Lung (tissue), 16 donors: ENCODE data around the gene MRRF. TPM values are rescaled to one million over a fixed set of nuclear protein-coding genes. Genes with fewer than 3 reads are reported as not detected.
A peak's percentile ranks its signal among the peaks of the same experiment; 100 is the strongest.

Source experiments
- ATAC-seq: fragments of 200-7000 bp; cut with Tn5 transposase; one replicate; pipeline ENCODE4 v1.9.1; 2020; ENCODE audit warnings: moderate number of reproducible peaks; ENCODE audit not compliant: insufficient read depth, low FRiP score
- DNase-seq, 3 donors: peaks; one replicate each; pipeline ENCODE4 v3.0.0-alpha.2; 2013 to 2017
- H3K27ac ChIP-seq, 2 donors: one replicate each; pipeline ENCODE4 v1.5.1; 2013; ENCODE audit warnings: mild to moderate bottlenecking in 2 of 2, moderate library complexity in 2 of 2, control low read depth in 1 of 2, inconsistent platforms in 1 of 2, low read depth in 1 of 2, low read length in 1 of 2
- H3K27me3 ChIP-seq, 3 donors: one replicate each; pipeline ENCODE4 v1.5.1; 2013; ENCODE audit warnings: low read length in 2 of 3; ENCODE audit not compliant: control insufficient read depth in 3 of 3, insufficient read depth in 3 of 3
- H3K36me3 ChIP-seq, 4 donors: one replicate each; pipeline ENCODE4 v1.5.1; 2013; ENCODE audit warnings: low read length in 4 of 4, mild to moderate bottlenecking in 1 of 4, moderate library complexity in 1 of 4; ENCODE audit not compliant: control insufficient read depth in 4 of 4, insufficient read depth in 4 of 4
- H3K4me1 ChIP-seq, 5 donors: one replicate each; pipeline ENCODE4 v1.5.1; 2013; ENCODE audit warnings: low read length in 5 of 5, mild to moderate bottlenecking in 2 of 5, moderate library complexity in 1 of 5; ENCODE audit not compliant: control insufficient read depth in 5 of 5, insufficient read depth in 5 of 5
- H3K4me3 ChIP-seq: one replicate; pipeline ENCODE4 v1.5.1; 2013; ENCODE audit warnings: mild to moderate bottlenecking, control low read depth, moderate library complexity
- H3K9ac ChIP-seq, 2 donors: one replicate each; pipeline ENCODE4 v1.5.1; 2013; ENCODE audit warnings: low read length in 2 of 2, control low read depth in 1 of 2; ENCODE audit not compliant: insufficient read depth in 1 of 2
- H3K9me3 ChIP-seq, 4 donors: one replicate each; pipeline ENCODE4 v1.5.1; 2013; ENCODE audit warnings: low read length in 3 of 4, mild to moderate bottlenecking in 1 of 4, moderate library complexity in 1 of 4; ENCODE audit not compliant: control insufficient read depth in 4 of 4, insufficient read depth in 3 of 4
- WGBS, 2 donors: extraction: QIAGEN DNeasy Blood & Tissue Kit; methylation state at CpG; one replicate each; pipeline ENCODE4 v1.1.7; 2013; 5-methylcytosine and 5-hydroxymethylcytosine counted together
- long read RNA-seq, 5 donors: transcript quantifications; one replicate each; lab custom pipeline, GENCODE V29; 2026
- polyA plus RNA-seq, 2 donors: library from polyadenylated mRNA; stranded (reverse); fragments of 200-250 nt; gene quantifications; one replicate each; pipeline ENCODE4 v1.2.1, GENCODE V29; 2013
- total RNA-seq, 2 donors: library from RNA; depleted of rRNA in 1 of 2; stranded (reverse); fragments of >200 nt in 1 of 2; gene quantifications; one replicate each; pipeline ENCODE4 v1.2.1, GENCODE V29; 2014 to 2021
- TF ChIP-seq, protein P1 (sequence below): IDR thresholded peaks from 2 replicates; pipeline ENCODE4 v1.5.1; 2012; ENCODE audit warnings: mild to moderate bottlenecking; ENCODE audit errors: control extremely low read depth, extremely low read depth
- donor health status: control.
- donor health status: control.
- donor health status: Bipolar disorder and iron deficiency.
- donor health status: healthy.
- donor health status: DM: yes; HTN: yes; CAD: no.

Gene MRRF, protein sequence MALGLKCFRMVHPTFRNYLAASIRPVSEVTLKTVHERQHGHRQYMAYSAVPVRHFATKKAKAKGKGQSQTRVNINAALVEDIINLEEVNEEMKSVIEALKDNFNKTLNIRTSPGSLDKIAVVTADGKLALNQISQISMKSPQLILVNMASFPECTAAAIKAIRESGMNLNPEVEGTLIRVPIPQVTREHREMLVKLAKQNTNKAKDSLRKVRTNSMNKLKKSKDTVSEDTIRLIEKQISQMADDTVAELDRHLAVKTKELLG
- total RNA-seq = 10 to 100 TPM; 31.9 to 43.9 TPM
- polyA plus RNA-seq = 10 to 100 TPM; 22.3 to 30.4 TPM
- long read RNA-seq, donor 1, full-length matches to known transcripts = 2 of 2 reads
- long read RNA-seq, donor 1, partial matches to known transcripts = 0 of 2 reads
- long read RNA-seq, donor 1, other reads (novel, unspliced or antisense) = 0 of 2 reads
- long read RNA-seq, donor 2 = 0 reads
- long read RNA-seq, donor 3, full-length matches to known transcripts = 1 of 1 reads
- long read RNA-seq, donor 3, partial matches to known transcripts = 0 of 1 reads
- long read RNA-seq, donor 3, other reads (novel, unspliced or antisense) = 0 of 1 reads
- long read RNA-seq, donor 4, full-length matches to known transcripts = 1 of 1 reads
- long read RNA-seq, donor 4, partial matches to known transcripts = 0 of 1 reads
- long read RNA-seq, donor 4, other reads (novel, unspliced or antisense) = 0 of 1 reads
- long read RNA-seq, donor 5, full-length matches to known transcripts = 2 of 2 reads
- long read RNA-seq, donor 5, partial matches to known transcripts = 0 of 2 reads
- long read RNA-seq, donor 5, other reads (novel, unspliced or antisense) = 0 of 2 reads

DNA sequence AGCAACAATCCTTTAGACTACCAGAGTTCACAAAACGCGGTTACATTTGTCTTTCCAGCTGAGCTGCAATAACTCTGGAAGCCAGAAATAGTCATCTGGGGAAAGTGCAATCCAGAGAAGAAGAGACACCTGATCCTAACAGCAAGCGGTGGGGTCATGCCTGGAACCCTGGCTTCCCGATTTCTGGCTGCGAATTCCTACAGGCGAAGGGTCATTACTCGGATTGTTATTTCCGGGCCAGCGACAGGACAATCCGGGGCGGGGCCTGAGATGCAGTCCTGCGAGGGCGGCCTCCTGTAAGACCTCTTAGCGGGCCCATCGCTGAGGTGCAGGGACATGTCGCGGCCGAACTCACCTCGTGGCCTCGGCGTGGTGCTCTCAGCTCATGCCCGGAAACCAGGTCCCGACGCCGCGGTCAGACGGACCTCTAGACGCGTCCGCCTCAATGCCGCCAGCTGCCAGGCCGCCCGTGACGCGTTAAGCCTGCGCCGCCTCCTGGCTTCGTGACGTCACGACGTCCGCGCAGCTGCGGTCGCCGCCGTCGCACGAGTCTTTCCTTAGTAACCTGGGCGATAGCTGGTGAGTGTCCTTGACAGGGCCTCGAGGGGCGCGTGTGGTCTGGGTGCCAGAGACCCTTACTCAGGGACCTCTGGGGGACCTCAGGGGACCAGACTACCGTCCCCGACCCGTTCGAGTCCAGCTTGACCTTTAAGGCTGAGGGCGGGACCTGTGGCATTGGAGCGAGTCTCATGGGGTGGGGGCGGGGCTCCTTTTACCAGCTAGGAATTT lies at the start of gene MRRF, which contains the start of gene RBM18:
MRRF (plus strand) TSS at position 523 of the 789 bp plus-strand sequence. CDS start 6,010 bp downstream, outside the sequence.
RBM18 (minus strand) TSS at position 481 of the 789 bp plus-strand sequence. CDS start 3,348 bp downstream, outside the sequence.
- ATAC-seq (peak; percentile 95), DNase-seq (peak; percentile 93 to 95 (median 95))
- H3K4me3 ChIP-seq = peak within 1 kb of the TSS; percentile 82
- H3K9ac ChIP-seq = peak within 1 kb of the TSS; percentile 95
- 0 to 1% methylated on average over 60 of the region's 60 CpGs for WGBS, 2 donors
- TF ChIP-seq, protein P1, sequence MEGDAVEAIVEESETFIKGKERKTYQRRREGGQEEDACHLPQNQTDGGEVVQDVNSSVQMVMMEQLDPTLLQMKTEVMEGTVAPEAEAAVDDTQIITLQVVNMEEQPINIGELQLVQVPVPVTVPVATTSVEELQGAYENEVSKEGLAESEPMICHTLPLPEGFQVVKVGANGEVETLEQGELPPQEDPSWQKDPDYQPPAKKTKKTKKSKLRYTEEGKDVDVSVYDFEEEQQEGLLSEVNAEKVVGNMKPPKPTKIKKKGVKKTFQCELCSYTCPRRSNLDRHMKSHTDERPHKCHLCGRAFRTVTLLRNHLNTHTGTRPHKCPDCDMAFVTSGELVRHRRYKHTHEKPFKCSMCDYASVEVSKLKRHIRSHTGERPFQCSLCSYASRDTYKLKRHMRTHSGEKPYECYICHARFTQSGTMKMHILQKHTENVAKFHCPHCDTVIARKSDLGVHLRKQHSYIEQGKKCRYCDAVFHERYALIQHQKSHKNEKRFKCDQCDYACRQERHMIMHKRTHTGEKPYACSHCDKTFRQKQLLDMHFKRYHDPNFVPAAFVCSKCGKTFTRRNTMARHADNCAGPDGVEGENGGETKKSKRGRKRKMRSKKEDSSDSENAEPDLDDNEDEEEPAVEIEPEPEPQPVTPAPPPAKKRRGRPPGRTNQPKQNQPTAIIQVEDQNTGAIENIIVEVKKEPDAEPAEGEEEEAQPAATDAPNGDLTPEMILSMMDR = no peak
- peak within 1 kb of the TSS; percentile 92 to 95 for H3K27ac ChIP-seq
- peaks cover 0 to 31% (median 21%) of the 10 kb centered on the region in 5 donors for H3K4me1 ChIP-seq
- H3K36me3 ChIP-seq = peaks cover 4 to 14% (median 8%) of the 10 kb centered on the region in 4 donors
- H3K27me3 ChIP-seq = no peaks in the 10 kb centered on the region
- H3K9me3 ChIP-seq = no peaks in the 10 kb centered on the region

DNA sequence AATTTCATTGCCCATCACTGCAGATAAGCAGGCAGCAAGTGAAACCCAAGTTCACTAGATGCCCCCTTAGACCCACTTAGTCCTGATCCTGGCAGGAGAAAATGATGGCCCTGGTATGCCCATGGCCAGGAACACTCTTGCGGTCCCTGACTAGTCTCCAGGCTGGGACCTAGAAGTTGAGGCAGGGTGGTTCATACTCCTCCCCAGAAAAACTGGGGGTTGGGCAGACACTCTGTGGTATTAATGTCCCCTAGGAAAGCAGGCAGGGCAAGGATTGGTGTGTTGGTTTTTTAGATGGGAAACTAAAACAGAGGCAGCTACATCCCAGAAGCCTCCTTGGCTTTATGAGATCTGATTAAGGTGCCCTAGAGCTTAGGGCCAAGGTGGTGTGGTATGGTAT lies 49.0 kb upstream of the MRRF start:
- 95% methylated on average over 1 of the region's 1 CpG for WGBS, 2 donors
- H3K4me3 ChIP-seq = no peak overlapping the region
- DNase-seq = no peak
- no peaks in the 10 kb centered on the region for H3K36me3 ChIP-seq
- H3K9ac ChIP-seq = no peak overlapping the region
- no peak for ATAC-seq
- no peak overlapping the region for H3K27ac ChIP-seq
- H3K4me1 ChIP-seq = peaks cover 0 to 12% (median 5%) of the 10 kb centered on the region in 5 donors
- TF ChIP-seq, protein P1 = no peak
- H3K9me3 ChIP-seq = peaks cover 0 to 4% (median 0%) of the 10 kb centered on the region in 4 donors
- H3K27me3 ChIP-seq = peaks cover 0 to 94% (median 87%) of the 10 kb centered on the region in 3 donors

DNA sequence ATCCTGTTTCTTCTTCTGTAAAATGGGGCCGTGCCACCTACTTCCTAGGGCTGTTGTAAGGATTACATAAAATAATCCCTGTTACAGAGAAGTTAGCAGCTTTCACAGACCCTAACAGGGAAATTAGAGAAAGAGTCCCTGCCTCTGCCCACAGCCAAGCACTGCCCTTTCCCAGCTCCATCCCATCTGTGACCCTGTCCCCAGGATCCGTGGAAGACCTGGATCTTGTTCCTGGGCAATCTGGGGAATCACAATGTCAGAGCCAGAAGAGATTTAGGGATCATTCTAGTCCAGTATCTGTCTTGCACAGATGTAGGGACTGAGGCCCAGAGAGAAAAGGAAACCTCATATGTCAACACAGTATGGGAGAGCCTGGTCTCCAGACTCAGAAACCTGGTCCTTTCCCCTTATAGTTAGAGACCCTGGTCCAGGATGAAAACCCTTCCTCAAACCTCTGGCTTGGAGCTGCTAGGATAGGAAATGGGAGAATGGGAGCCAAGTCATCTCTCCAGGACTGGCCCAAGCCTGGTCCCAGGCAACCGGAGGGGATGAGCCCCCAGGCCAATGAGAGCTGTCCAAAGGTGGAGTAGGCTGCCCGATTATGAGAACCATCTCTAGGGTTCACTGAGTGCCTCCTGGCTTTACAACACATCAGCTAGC lies 48.4 kb upstream of the MRRF start:
- ATAC-seq (no peak), DNase-seq (no peak)
- Histone ChIP-seq H3K27ac (no peak overlapping the region), H3K27me3 (peaks cover 0 to 95% (median 89%) of the 10 kb centered on the region in 3 donors), H3K4me1 (peaks cover 0 to 17% (median 5%) of the 10 kb centered on the region in 5 donors), H3K9me3 (peaks cover 0 to 4% (median 0%) of the 10 kb centered on the region in 4 donors), H3K4me3 (no peak overlapping the region), H3K9ac (no peak overlapping the region), H3K36me3 (no peaks in the 10 kb centered on the region)
- TF ChIP-seq, protein P1 = no peak
- 77 to 78% methylated on average over 4 of the region's 4 CpGs for WGBS, 2 donors
